ENCODE data around the gene TCERG1L.

Gene TCERG1L

GRCh38 chr10:131219584-131219886 lies 92.0 kb downstream of the TCERG1L start:
- Histone ChIP-seq H3K4me3 (no peak overlapping the region), H3K4me1 (no peaks in the 10 kb centered on the region), H3K9me3 (no peaks in the 10 kb centered on the region), H3K27me3 (peaks cover 0 to 22% of the 10 kb centered on the region in 2 donors), H3K36me3 (no peaks in the 10 kb centered on the region), H3K27ac (no peak overlapping the region)
- no peak for TF ChIP-seq CTCF (IDR thresholded peaks at IDR 0.05)
- DNase-seq: no peak
- intact Hi-C loops (cut with DNase I; ENCODE audit: low total_unique reads): no loop called here

GRCh38 chr10:131218811-131219583 lies 92.5 kb downstream of the TCERG1L start:
- peaks cover 0 to 22% of the 10 kb centered on the region in 2 donors for H3K27me3 ChIP-seq
- no peak overlapping the region for H3K27ac ChIP-seq
- DNase-seq: no peak
- H3K36me3 ChIP-seq: no peaks in the 10 kb centered on the region
- intact Hi-C loops (cut with DNase I; ENCODE audit: low total_unique reads): no loop called here
- no peak for TF ChIP-seq CTCF (IDR thresholded peaks at IDR 0.05)
- no peaks in the 10 kb centered on the region for H3K9me3 ChIP-seq
- H3K4me1 ChIP-seq: no peaks in the 10 kb centered on the region
- H3K4me3 ChIP-seq: no peak overlapping the region

GRCh38 chr10:131216681-131217230 lies 94.8 kb downstream of the TCERG1L start:
- no peak overlapping the region for H3K27ac ChIP-seq
- peak in 1 of 2 donors; percentile 51 for DNase-seq
- no peaks in the 10 kb centered on the region for H3K36me3 ChIP-seq
- no peaks in the 10 kb centered on the region for H3K4me1 ChIP-seq
- intact Hi-C loops (cut with DNase I; ENCODE audit: low total_unique reads): no loop called here
- H3K4me3 ChIP-seq: no peak overlapping the region
- no peaks in the 10 kb centered on the region for H3K9me3 ChIP-seq
- TF ChIP-seq CTCF (IDR thresholded peaks at IDR 0.05): no peak
- peaks cover 0 to 17% of the 10 kb centered on the region in 2 donors for H3K27me3 ChIP-seq

- TF ChIP-seq CTCF (IDR thresholded peaks at IDR 0.05): no peak
- Histone ChIP-seq H3K36me3 (no peaks in the 10 kb centered on the region), H3K9me3 (no peaks in the 10 kb centered on the region), H3K4me3 (no peak overlapping the region), H3K27ac (no peak overlapping the region), H3K27me3 (peaks cover 0 to 14% of the 10 kb centered on the region in 2 donors), H3K4me1 (no peaks in the 10 kb centered on the region)
- DNase-seq: no peak
- intact Hi-C loops (cut with DNase I; ENCODE audit: low total_unique reads): no loop called here
Measured at GRCh38 chr10:131215776-131216175, 95.7 kb downstream of the TCERG1L start.

GRCh38 chr10:131214521-131215244 lies 96.8 kb downstream of the TCERG1L start:
- no peak overlapping the region for H3K4me3 ChIP-seq
- no peaks in the 10 kb centered on the region for H3K4me1 ChIP-seq
- H3K27me3 ChIP-seq: peaks cover 0 to 5% of the 10 kb centered on the region in 2 donors
- DNase-seq: peak in 1 of 2 donors; percentile 44
- no peaks in the 10 kb centered on the region for H3K9me3 ChIP-seq
- no peak overlapping the region for H3K27ac ChIP-seq
- no peaks in the 10 kb centered on the region for H3K36me3 ChIP-seq
- TF ChIP-seq CTCF (IDR thresholded peaks at IDR 0.05): no peak
- intact Hi-C loops (cut with DNase I; ENCODE audit: low total_unique reads): no loop called here
